ENCODE results near the gene HOXA9.

DNA sequence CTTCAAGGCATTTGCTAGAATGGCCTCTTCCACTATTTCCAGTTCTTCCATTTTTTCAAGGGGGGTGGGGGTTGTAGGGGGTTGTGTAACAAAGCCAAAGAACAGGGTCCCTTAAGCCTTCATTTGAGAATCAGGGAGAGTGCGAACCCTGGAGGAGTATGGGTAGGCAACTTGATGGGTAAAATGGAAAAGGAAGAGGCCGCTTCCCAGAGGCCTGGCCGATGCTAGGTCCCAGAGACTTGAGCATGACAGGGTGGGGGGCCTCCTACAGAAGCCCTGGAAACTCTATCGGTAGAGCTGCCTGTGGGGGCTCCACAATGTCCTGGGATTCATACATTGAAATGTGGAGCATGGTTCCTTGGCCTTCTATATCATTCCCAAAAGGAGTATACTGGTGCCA, 43.7 kb upstream of the HOXA9 start:
- TF ChIP-seq, protein P1, sequence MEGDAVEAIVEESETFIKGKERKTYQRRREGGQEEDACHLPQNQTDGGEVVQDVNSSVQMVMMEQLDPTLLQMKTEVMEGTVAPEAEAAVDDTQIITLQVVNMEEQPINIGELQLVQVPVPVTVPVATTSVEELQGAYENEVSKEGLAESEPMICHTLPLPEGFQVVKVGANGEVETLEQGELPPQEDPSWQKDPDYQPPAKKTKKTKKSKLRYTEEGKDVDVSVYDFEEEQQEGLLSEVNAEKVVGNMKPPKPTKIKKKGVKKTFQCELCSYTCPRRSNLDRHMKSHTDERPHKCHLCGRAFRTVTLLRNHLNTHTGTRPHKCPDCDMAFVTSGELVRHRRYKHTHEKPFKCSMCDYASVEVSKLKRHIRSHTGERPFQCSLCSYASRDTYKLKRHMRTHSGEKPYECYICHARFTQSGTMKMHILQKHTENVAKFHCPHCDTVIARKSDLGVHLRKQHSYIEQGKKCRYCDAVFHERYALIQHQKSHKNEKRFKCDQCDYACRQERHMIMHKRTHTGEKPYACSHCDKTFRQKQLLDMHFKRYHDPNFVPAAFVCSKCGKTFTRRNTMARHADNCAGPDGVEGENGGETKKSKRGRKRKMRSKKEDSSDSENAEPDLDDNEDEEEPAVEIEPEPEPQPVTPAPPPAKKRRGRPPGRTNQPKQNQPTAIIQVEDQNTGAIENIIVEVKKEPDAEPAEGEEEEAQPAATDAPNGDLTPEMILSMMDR (IDR thresholded peaks at IDR 0.05): no peak
- TF ChIP-seq POLR2AphosphoS5 (IDR thresholded peaks at IDR 0.05): no peak
- TF ChIP-seq POLR2A (IDR thresholded peaks at IDR 0.05): no peak
